Measurements from ENCODE around the gene PCDHGA6.

DNA sequence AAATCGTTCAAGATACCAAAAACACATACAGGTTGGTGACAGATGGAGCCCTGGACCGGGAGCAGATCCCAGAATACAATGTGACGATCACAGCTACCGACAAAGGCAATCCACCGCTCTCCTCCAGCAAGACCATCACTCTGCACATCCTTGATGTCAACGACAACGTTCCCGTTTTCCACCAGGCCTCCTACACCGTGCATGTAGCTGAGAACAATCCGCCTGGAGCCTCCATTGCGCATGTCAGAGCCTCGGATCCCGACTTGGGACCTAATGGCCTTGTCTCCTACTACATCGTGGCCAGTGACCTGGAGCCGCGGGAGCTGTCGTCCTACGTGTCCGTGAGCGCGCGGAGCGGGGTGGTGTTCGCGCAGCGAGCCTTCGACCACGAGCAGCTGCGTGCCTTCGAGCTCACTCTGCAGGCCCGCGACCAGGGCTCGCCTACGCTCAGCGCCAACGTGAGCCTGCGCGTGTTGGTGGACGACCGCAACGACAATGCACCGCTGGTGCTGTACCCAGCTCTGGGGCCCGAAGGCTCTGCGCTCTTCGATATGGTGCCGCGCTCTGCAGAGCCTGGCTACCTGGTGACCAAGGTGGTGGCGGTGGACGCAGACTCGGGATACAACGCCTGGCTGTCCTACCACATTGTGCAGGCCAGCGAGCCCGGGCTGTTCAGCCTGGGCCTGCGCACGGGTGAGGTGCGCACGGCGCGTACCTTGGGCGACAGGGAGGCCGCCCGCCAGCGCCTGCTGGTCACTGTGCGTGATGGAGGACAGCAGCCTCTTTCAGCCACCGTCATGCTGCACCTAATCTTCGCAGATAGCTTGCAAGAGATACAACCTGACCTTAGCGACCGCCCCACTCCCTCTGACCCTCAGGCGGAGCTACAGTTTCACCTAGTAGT, 1.9 kb upstream of the PCDHGA6 start:
- TF ChIP-seq CTCF (IDR thresholded peaks at IDR 0.05) = no peak
- no peak for TF ChIP-seq EZH2 (IDR thresholded peaks at IDR 0.05; ENCODE audit: borderline replicate concordance, insufficient read depth, low read depth, low read length, poor library complexity, severe bottlenecking)

All from B cell (primary cell).